Measurements from ENCODE around the gene RAPSN.

RAPSN gene

GRCh38 chr11:47467357-47467756, 18.4 kb upstream of the RAPSN start:
- no peak for DNase-seq (ENCODE audit: extremely low read depth, low read depth)
- no peak for TF ChIP-seq CTCF (IDR thresholded peaks at IDR 0.05; ENCODE audit: low read depth, low read length, missing control alignments)

GRCh38 chr11:47466701-47467250, 17.8 kb upstream of the RAPSN start:
- DNase-seq (ENCODE audit: extremely low read depth, low read depth): no peak

More at GRCh38 chr11:47467357-47467756, 18.4 kb upstream of the RAPSN start:
- no peak overlapping the region for H3K4me3 ChIP-seq (replicated peaks; ENCODE audit: low read depth, low read length)

GRCh38 chr11:47466201-47466600, 17.3 kb upstream of the RAPSN start:
- H3K4me3 ChIP-seq (replicated peaks; ENCODE audit: low read depth, low read length): no peak overlapping the region
- no peak for DNase-seq (ENCODE audit: extremely low read depth, low read depth)
- no peak for TF ChIP-seq CTCF (IDR thresholded peaks at IDR 0.05; ENCODE audit: low read depth, low read length, missing control alignments)

More at GRCh38 chr11:47466701-47467250, 17.8 kb upstream of the RAPSN start:
- no peak overlapping the region for H3K4me3 ChIP-seq (replicated peaks; ENCODE audit: low read depth, low read length)
- TF ChIP-seq CTCF (IDR thresholded peaks at IDR 0.05; ENCODE audit: low read depth, low read length, missing control alignments): no peak

GRCh38 chr11:47464483-47464882, 15.5 kb upstream of the RAPSN start:
- TF ChIP-seq CTCF (IDR thresholded peaks at IDR 0.05; ENCODE audit: low read depth, low read length, missing control alignments): no peak
- H3K4me3 ChIP-seq (replicated peaks; ENCODE audit: low read depth, low read length): no peak overlapping the region
- DNase-seq (ENCODE audit: extremely low read depth, low read depth): no peak

GRCh38 chr11:47461876-47462275, 12.9 kb upstream of the RAPSN start:
- H3K4me3 ChIP-seq (replicated peaks; ENCODE audit: low read depth, low read length): no peak overlapping the region
- TF ChIP-seq CTCF (IDR thresholded peaks at IDR 0.05; ENCODE audit: low read depth, low read length, missing control alignments): no peak
- no peak for DNase-seq (ENCODE audit: extremely low read depth, low read depth)

GRCh38 chr11:47460571-47461235, 11.8 kb upstream of the RAPSN start:
- no peak for DNase-seq (ENCODE audit: extremely low read depth, low read depth)
- H3K4me3 ChIP-seq (replicated peaks; ENCODE audit: low read depth, low read length): no peak overlapping the region
- TF ChIP-seq CTCF (IDR thresholded peaks at IDR 0.05; ENCODE audit: low read depth, low read length, missing control alignments): no peak

Data from HFF-Myc (cell line).